HG02938 (cell line): ENCODE data around the gene ANKRD44.

Experiments
- ATAC-seq: cut with Tn5 transposase; IDR thresholded peaks from one replicate; pipeline ENCODE4 v1.9.1; 2021; ENCODE audit warnings: mild to moderate bottlenecking, moderate library complexity; ENCODE audit not compliant: unreplicated experiment

Gene ANKRD44

DNA sequence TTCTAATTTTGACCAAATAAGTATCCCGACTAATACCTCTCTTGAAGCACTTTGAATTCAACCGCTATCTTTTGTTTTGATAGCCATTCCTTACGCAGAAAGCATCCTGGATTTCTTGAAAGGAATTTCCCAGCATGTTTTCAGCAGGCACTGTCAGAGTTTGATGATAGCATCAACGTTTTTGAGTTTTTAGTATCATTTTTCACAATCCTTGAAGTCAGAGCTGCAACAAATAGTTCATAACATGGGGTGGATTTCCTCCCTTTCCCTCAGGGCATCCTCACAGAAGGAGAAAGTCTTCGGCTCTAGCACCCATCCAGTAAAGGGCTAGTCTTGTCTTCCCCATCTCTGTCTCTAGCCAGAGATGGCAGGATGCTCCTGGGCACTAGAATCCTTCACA lies 46.2 kb downstream of the ANKRD44 start:
- ATAC-seq, result no peak

DNA sequence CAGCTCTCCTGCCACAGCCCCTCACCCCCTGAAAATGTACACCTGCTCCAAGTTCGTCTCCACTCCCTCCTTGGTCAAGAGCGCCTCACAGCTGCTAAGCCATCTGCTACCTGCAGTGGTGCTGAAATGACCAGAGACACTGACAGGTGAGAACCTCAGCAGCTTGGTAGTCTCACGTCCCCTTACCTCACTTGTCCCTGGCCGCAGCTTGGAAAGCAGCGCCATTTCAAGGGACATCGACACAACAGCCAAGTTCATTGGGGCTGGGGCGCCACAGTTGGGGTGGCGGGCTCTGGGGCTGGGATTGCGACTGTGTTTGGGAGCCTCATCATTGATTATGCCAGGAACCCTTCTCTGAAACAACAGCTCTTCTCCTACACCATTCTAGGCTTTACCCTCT lies 47.5 kb downstream of the ANKRD44 start:
- no peak for ATAC-seq

DNA sequence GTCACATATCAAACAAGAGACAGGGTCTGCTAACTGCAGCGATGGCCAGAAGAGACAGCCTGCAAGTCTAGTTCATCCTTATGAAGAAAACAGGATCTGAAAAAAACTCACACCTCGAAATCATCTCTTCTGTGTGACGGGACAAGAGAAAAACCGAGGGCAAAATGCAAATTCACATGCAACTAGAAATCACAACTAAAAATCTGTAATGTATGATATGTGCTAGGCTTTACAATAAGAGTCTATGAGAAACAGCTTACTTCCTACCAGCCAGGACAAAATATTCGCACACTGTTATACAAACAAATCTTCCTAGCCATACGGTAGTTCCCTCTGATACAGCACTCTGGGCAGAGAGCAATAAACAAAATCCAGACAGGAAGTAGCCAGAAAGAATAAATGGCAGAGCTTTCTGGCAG lies 48.8 kb downstream of the ANKRD44 start:
- peak; percentile 68 for ATAC-seq

DNA sequence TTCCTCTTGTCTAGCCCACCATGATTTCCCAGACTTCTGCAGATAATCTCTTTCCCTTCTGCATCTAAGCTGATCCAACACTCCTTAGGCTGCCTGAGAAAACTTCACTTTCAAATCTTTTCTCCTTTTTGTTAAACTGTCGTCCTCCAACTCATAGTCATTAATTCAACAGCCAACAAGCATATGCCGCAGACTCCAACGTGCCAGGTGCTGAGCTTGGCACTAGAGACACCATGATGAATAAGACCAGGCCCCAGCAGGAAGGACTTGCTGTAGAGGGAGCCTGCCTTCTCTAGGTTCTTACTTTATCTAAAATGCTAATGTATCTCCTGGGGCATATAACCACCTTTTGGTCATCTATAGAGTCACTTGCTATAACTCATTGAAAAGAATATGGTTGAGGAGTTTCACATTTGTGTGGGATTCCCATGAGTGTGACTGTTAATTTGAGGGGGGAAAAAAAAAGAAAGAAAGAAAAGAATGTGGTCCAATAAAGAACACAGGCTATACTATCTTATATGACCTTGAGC lies 51.0 kb downstream of the ANKRD44 start:
- ATAC-seq, result no peak

GRCh38 chr2:197258580-197258979 lies 52.0 kb downstream of the ANKRD44 start:
- ATAC-seq, result no peak

GRCh38 chr2:197256547-197257170 lies 53.9 kb downstream of the ANKRD44 start:
- ATAC-seq, result no peak

GRCh38 chr2:197256021-197256420 lies 54.6 kb downstream of the ANKRD44 start:
- no peak for ATAC-seq

GRCh38 chr2:197255543-197255942 lies 55.0 kb downstream of the ANKRD44 start:
- ATAC-seq, result peak; percentile 95

DNA sequence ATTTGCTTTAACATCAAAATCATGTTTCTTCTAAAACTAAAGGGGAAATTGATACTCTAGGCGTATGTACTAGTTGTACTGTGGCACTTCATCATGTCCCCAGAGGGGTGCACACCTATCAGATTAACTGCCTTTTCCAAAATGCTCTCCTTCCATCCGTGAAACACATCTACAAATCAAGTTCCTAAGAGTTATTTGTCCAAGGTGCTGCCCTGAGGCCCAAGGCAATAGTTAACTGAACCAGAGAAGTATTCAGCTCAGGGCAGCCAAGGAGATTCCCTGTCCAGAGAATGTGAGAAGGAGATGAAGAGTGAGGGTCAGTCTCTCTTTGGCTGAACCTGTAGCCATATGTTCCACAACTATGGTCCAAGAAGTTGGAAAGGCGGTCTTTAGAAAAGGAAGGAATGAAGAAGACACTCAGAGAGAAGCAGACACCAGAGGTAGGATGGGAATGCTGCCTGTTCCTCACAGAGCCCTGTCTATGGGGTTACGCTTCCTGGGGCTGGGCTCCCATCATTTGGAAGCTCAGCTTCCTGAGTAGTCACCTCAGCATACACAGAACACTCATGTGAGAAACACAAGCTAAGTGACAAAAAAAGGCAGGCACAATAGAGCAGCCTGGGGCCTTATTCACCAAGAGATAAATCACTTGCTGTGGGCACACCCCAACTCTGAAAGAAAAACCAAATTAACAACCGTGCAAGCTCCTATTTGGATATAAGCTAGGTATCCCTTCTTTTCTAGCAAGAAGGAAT lies 55.6 kb downstream of the ANKRD44 start:
- ATAC-seq, result peak; percentile 27

DNA sequence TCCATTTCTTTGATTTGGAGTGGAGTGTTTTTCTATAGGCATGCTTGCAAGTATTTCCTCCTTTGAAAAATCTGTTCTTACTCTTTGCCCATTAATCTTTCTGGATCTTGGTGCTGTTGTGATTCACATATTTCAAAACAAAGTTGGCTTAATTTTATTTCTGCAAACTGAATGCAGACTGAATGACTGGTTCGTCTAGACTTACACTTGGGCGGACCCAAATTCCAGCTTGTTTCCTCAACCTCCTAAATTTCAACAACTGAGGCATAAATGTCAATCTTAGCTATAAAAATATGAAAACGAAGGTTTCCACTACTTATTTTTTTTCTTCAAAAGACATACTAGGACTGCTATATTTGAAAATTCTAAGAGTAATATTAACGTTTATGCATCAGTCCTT lies 59.0 kb downstream of the ANKRD44 start:
- no peak for ATAC-seq

DNA sequence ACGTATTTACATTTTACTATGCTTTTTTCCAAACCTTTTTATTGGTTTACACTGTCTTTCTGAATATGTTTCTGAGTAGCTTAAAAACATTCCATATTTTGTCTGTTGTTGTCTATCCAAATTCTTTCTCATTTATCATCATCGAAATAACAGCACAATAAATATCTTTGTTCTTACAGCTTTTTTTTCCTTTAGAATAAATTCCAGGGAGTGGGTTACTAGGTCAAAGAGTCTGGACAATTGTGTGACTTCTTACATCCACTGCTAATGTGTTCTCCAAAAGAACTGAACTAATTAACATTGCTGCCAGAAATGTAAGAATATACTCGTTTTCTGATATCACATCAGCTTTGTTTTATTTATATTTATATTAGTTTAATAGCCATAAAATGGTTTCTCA lies 59.4 kb downstream of the ANKRD44 start:
- ATAC-seq, result no peak

GRCh38 chr2:197250084-197250397 lies 60.5 kb downstream of the ANKRD44 start:
- ATAC-seq, result no peak

- ATAC-seq, result no peak
These were observed 61.0 kb downstream of the ANKRD44 start for GRCh38 chr2:197249381-197250083.

DNA sequence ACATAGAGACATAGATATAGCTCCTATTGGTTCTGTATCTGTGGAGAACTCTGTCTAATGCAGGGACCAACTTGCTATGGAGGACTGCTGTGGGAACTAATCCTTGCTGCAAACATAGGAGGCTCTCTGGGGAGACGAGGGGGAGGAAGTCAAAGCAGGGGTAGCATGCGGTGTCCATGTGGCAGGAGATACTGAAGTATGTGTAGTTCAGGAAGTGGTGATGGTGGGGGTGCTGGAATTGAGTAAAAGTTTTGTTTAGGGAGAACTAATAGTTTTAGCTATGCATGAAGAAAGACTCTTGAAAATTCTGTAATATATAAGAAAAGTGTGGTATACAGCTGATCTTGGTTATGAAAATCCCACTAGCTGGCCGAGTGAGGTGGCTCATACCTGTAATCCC lies 62.0 kb downstream of the ANKRD44 start:
- no peak for ATAC-seq

- no peak for ATAC-seq
These were observed 62.6 kb downstream of the ANKRD44 start for GRCh38 chr2:197248001-197248401.

GRCh38 chr2:197247083-197247482 lies 63.5 kb downstream of the ANKRD44 start:
- no peak for ATAC-seq

DNA sequence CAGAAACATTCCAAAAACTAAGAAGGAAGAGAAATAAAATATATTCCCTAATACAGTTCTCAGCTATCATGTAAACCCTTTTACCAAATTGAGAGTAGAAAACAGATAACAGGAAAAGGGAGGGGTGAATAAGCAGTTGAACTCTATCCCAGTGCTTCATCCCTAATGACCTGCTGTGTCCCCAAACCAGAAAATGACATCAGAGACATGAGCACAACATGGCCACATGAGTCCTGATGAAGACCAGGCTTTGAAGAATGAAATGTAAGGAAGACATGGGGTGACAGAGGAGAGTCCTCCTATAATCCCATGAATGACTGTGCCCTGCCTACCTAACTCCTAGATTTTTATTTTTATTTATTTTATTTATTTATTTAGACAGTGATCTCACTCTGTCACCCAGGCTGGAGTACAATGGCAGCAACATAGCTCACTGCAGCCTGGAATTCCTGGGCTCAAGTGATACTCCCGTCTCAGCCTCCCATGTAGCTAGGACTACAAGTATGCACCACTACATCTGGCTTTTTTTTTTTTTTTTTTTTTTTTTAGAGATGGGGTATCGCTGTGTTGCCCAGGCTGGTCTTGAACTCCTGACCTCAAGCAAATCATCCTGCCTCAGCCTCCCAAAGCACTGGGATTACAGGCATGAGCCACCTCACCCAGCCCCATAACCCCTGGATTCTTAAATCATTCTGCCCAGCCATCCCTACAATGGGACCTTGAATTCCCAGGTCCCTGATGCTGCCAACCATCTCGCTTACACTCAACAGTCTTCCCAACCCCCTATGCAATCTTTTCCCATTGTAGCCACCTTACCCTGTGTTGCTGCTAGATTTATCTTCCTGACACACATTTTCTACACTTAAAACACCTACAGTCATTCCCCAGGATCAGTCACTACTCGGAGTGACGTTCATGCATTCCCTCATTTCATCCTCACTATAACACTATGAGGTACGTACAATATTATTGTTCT lies 64.5 kb downstream of the ANKRD44 start:
- no peak for ATAC-seq

- ATAC-seq, result no peak
These were observed 66.2 kb downstream of the ANKRD44 start for GRCh38 chr2:197244349-197244748.

- no peak for ATAC-seq
These were observed 67.9 kb downstream of the ANKRD44 start for GRCh38 chr2:197242719-197243118.

GRCh38 chr2:197241596-197241995 lies 69.0 kb downstream of the ANKRD44 start:
- ATAC-seq, result no peak

GRCh38 chr2:197241153-197241552 lies 69.4 kb downstream of the ANKRD44 start:
- ATAC-seq, result no peak
